Stimulated activated memory B cell treated with anti-CD40 and anti-IgM and Interleukin-4, amounts not matched to agents 10 μg/mL and 1 μg/mL and 100 μg/mL, for 72 hours (primary cell): Measurements from ENCODE around the gene PALM.
"Not testable (repeated sequence)": the region's sequence is repeated elsewhere in the genome, so short reads cannot be mapped to it uniquely, and the experiment has no call there.

Experiments
- ATAC-seq: fragments of 150-1000 bp; cut with Tn5 transposase; 2 replicates; pipeline ENCODE4 v1.10.0; 2021
- H3K27ac Mint-ChIP-seq: one replicate; pipeline ENCODE4 v1.8.0; 2022; ENCODE audit warnings: mild to moderate bottlenecking, mixed read lengths
- H3K27me3 Mint-ChIP-seq: one replicate; pipeline ENCODE4 v1.8.0; 2022; ENCODE audit warnings: mixed read lengths
- H3K36me3 Mint-ChIP-seq: one replicate; pipeline ENCODE4 v1.8.0; 2022; ENCODE audit warnings: mixed read lengths
- H3K4me1 Mint-ChIP-seq: one replicate; pipeline ENCODE4 v1.8.0; 2022; ENCODE audit warnings: mixed read lengths
- H3K4me3 Mint-ChIP-seq: one replicate; pipeline ENCODE4 v1.8.0; 2022; ENCODE audit warnings: mild to moderate bottlenecking, moderate library complexity, mixed read lengths
- H3K9me3 Mint-ChIP-seq: one replicate; pipeline ENCODE4 v1.8.0; 2022; ENCODE audit warnings: mixed read lengths

Gene PALM

DNA sequence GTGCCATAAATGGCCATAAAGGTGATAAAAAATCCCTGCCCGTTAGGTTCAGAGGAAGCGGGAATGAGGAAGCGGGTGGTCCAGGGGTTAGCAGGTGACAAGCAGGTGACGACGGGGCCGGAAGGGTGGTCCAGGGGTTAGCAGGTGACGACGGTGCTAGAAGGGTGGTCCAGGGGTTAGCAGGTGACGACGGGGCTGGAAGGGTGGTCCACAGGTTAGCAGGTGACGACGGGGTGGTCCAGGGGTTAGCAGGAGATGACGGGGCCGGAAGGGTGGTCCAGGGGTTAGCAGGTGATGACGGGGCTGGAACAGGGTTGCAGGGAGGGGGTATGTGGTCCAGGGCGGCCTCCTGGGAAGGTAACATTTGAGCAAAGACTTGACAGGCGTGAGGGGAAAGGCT lies 19.7 kb upstream of the PALM start:
- ATAC-seq, result no peak
- Mint-ChIP-seq H3K36me3 (no peaks in the 10 kb centered on the region), H3K4me1 (no peaks in the 10 kb centered on the region), H3K4me3 (no peak overlapping the region), H3K27ac (no peak overlapping the region), H3K27me3 (peaks cover 27% of the 10 kb centered on the region), H3K9me3 (no peaks in the 10 kb centered on the region)

DNA sequence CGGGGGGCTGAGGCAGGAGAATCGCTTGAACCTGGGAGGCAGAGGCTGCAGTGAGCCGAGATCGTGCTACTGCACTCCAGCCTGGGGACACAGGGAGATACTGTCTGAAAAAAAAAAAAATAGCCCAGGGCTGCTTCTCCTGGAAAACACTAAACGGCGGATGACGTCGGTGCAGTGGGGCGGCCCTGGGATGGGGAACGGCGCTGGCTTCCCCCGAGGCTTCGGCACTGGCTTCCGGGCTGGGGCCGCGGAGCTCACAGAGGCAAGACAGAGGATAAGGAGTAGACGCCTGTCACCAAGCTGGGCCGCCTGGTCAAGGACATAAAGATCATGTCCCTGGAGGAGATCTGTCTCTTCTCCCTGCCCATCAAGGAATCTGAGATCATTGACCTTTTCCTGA lies 18.5 kb upstream of the PALM start:
- H3K27me3 Mint-ChIP-seq, result peaks cover 36% of the 10 kb centered on the region
- no peak overlapping the region for H3K4me3 Mint-ChIP-seq
- H3K4me1 Mint-ChIP-seq, result no peaks in the 10 kb centered on the region
- H3K36me3 Mint-ChIP-seq, result no peaks in the 10 kb centered on the region
- no peak overlapping the region for H3K27ac Mint-ChIP-seq
- no peaks in the 10 kb centered on the region for H3K9me3 Mint-ChIP-seq
- no peak for ATAC-seq

DNA sequence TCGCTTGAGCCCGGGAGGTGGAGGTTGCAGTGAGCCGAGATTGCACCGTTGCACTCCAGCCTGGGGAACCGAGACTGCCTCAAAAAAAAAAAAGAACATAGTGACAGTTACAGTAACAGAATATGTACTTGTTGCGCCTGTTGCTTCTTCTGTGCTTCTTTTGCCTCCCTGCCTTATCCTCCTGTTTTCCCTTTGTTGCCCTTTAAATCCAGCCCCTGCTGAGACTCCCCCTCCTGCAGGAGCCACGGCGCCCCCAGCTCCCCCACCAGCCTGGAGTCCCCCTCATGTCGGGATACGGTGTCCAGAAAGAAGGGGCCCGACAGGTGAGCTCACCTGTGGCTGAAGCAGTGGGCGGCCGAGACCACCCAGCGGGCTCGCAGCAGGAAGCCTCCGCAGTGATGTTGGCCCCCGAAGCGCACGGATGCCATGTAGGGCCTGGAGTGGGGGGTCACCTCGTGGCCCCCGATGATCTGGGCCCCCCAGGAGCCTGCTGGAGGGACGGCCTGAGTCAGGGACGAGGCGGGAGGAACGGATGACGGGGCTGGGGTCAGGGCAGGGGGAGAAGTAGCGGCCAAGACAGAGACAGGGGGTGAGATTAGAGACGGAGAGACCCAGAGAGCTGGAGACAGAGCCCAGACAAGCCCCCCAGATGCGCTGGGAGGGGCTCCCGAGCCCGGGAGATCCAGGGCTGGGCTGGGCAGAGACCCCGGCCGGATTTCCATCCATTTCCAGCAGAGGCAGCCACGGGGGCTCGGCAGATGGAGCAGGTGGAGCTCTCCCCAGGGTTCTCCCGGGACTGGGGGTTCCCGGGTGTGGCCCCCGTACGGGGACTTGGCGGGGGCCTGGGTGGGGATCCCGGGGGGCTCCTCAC lies 14.0 kb upstream of the PALM start:
- H3K36me3 Mint-ChIP-seq, result no peaks in the 10 kb centered on the region
- no peaks in the 10 kb centered on the region for H3K9me3 Mint-ChIP-seq
- H3K4me1 Mint-ChIP-seq, result no peaks in the 10 kb centered on the region
- H3K27ac Mint-ChIP-seq, result no peak overlapping the region
- H3K27me3 Mint-ChIP-seq, result peaks cover 49% of the 10 kb centered on the region
- no peak overlapping the region for H3K4me3 Mint-ChIP-seq
- ATAC-seq, result no peak

DNA sequence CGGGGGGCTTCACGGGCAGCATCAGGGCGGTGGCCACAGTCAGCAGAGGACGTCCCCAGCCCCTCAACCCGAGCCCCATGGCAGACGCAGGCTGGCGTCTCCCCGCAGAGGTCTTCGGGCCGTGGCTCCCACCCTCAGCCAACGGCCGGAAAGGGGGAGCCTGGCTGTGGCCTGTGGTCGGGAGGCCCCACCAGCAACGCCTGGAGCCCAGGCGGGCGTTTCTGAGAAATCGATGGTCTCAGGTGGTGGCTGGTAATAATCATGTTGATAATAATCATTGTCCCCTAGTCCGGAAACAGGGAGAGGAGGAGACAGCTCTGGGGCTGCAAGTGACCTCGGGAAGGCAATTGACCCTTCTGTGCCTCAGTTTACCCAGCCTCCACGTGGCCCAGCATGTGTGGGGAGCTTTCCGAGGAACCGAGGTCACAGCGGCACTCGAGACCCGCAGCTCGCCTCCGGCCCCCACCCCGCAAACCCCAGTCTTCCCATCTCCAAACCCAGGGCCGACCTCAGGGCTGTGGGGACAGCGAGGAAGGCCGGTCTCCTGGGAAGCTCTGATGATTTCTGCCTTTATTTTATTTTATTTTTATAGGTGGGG lies 13.3 kb upstream of the PALM start, which contains the start of gene PRSS57:
Gene PRSS57 (minus strand): TSS at position 101 of the 598 bp plus-strand sequence. CDS start 22 bp downstream, at position 79.
- H3K9me3 Mint-ChIP-seq, result no peaks in the 10 kb centered on the region
- no peak within 1 kb of the TSS for H3K4me3 Mint-ChIP-seq
- H3K27ac Mint-ChIP-seq, result no peak within 1 kb of the TSS
- ATAC-seq, result peak; percentile 27
- no peaks in the 10 kb centered on the region for H3K4me1 Mint-ChIP-seq
- H3K36me3 Mint-ChIP-seq, result no peaks in the 10 kb centered on the region
- H3K27me3 Mint-ChIP-seq, result peaks cover 49% of the 10 kb centered on the region

DNA sequence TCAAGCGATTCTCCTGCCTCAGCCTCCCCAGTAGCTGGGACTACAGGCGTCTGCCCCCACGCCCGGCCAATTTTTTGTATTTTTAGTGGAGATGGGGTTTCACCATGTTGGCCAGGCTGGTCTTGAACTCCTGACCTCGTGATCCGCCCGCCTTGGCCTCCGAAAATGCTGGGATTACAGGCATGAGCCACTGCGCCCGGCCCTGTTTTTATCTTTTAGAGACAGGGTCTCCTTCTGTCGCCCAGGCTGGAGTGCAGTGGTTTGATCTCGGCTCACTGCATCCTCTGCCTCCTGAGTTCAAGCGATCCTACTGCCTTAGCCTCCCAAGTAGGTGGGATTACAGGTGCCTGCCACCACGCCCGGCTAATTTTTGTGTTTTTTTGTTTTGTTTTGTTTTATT lies 10.2 kb upstream of the PALM start:
- not testable (repeated sequence) for H3K4me1 Mint-ChIP-seq, H3K9me3 Mint-ChIP-seq, H3K27ac Mint-ChIP-seq, H3K36me3 Mint-ChIP-seq, H3K4me3 Mint-ChIP-seq, ATAC-seq
- peaks cover 79% of the 10 kb centered on the region for H3K27me3 Mint-ChIP-seq

DNA sequence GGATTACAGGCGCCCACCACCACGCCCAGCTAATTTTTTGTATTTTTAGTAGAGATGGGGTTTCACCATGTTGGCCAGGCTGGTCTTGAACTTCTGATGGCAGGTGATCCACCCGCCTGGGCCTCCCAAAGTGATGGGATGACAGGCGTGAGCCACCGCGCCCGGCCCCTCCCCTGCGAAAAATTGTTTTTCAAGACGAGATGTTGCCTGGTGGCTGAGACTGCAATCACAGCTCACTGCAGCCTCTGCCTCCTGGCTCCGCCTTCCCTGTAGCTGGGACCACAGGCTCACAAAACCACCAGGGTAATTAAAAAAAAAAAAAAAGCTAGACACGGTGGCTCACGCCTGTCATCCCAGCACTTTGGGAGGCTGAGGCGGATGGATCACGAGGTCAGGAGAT lies 8.8 kb upstream of the PALM start:
- H3K27ac Mint-ChIP-seq, H3K4me3 Mint-ChIP-seq, H3K4me1 Mint-ChIP-seq, ATAC-seq, H3K9me3 Mint-ChIP-seq, H3K36me3 Mint-ChIP-seq: not testable (repeated sequence)
- H3K27me3 Mint-ChIP-seq, result peaks cover 79% of the 10 kb centered on the region

DNA sequence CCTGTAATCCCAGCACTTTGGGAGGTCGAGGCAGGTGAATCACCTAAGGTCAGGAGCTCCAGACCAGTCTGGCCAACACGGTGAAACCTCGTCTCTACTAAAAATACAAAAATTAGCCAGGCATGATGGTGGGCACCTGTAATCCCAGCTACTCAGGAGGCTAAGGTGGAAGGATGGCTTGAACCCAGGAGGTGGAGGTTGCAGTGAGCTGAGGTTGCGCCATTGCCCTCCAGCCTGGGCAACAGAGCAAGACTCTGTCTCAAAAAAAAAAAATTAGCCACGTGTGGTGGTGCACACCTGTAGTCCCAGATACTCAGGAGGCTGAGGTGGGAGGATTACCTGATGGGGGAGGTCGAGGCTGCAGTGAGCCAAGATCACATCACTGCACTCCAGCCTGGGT lies 5.9 kb upstream of the PALM start:
- peak overlapping the region; percentile 5 for H3K4me3 Mint-ChIP-seq

DNA sequence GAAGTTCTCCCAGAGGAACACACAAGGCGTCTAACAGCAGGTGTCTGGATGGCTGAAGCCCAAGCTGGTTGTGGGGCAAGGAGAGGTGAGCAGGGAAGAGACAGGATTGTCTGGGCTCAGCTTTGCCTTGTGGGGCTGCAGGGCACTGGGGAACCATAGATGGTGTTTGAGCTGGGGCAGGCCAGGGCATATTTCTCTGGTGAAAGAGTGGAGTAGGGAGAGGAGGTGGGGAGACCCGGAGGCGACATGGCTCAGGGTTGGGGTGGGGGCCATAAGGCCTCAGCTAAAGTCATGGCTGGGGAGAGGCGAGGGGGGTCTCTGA lies 5.4 kb upstream of the PALM start:
- Mint-ChIP-seq H3K4me1 (peaks cover 9% of the 10 kb centered on the region), H3K4me3 (peak overlapping the region; percentile 35), H3K27ac (no peak overlapping the region), H3K9me3 (peaks cover 4% of the 10 kb centered on the region), H3K36me3 (peaks cover 6% of the 10 kb centered on the region), H3K27me3 (peaks cover 72% of the 10 kb centered on the region)
- ATAC-seq, result no peak

More for the DNA sequence above, 5.9 kb upstream of the PALM start:
- H3K9me3 Mint-ChIP-seq, ATAC-seq, H3K27ac Mint-ChIP-seq, H3K4me1 Mint-ChIP-seq, H3K36me3 Mint-ChIP-seq: not testable (repeated sequence)
- peaks cover 72% of the 10 kb centered on the region for H3K27me3 Mint-ChIP-seq

DNA sequence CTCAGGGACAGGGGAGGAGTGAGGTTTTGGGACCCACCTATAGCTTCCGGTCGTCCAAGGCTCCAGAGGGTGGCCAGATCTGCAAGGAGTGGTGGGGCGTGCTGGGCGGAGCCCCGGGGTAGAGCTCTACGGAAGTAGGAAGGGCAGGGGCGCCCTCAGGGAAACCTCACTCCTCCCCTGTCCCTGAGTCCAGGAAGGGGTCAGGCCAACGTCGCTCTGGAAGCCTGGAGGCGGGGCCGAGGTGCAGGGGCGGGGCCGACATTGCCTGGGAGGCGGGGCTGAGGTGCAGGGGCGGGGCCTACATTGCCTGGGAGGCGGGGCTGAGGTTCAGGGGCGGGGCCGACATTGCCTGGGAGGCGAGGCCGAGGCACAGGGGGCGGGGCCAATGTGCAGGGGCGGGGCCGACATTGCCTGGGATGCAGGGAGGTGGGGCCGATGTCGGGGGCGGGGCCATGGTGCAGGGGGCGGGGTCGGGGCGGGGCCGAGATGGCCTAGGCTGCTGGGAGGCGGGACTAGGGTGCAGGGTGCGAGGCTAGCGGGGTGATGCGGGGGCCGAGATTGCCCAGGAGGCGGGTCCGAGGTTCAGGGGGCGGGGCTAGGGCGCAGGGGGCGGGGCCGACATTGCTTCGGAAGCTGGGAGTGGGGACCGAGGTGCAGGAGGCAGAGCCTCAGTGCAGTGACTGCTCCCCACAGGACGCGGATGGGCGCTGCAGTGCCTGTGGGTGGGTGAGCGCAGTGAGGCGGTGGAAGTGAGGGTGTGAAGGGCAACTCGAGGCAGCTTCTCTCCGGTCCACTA lies 4.9 kb upstream of the PALM start:
- Mint-ChIP-seq H3K27ac (no peak overlapping the region), H3K27me3 (peaks cover 68% of the 10 kb centered on the region), H3K36me3 (peaks cover 6% of the 10 kb centered on the region), H3K4me3 (no peak overlapping the region), H3K9me3 (peaks cover 4% of the 10 kb centered on the region), H3K4me1 (peaks cover 9% of the 10 kb centered on the region)
- peak; percentile 59 for ATAC-seq

DNA sequence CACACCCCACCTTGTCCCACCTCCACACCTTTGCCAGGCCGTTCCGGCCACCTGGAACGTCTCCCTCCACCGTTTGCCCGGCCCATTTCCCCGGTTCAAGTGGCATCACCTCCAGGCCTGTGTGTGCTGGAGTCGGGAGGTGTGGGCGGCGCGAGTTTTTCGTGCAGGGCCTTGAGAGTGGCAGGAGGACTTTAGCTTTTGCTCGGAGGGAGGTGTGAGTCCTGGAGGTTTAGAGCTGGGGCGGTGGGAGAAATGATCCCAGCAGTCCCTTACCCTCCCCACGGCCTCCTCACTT lies 4.3 kb upstream of the PALM start:
- Mint-ChIP-seq H3K27ac (no peak overlapping the region), H3K36me3 (peaks cover 6% of the 10 kb centered on the region), H3K27me3 (peaks cover 62% of the 10 kb centered on the region), H3K9me3 (peaks cover 4% of the 10 kb centered on the region), H3K4me3 (no peak overlapping the region), H3K4me1 (peaks cover 9% of the 10 kb centered on the region)
- ATAC-seq, result no peak

DNA sequence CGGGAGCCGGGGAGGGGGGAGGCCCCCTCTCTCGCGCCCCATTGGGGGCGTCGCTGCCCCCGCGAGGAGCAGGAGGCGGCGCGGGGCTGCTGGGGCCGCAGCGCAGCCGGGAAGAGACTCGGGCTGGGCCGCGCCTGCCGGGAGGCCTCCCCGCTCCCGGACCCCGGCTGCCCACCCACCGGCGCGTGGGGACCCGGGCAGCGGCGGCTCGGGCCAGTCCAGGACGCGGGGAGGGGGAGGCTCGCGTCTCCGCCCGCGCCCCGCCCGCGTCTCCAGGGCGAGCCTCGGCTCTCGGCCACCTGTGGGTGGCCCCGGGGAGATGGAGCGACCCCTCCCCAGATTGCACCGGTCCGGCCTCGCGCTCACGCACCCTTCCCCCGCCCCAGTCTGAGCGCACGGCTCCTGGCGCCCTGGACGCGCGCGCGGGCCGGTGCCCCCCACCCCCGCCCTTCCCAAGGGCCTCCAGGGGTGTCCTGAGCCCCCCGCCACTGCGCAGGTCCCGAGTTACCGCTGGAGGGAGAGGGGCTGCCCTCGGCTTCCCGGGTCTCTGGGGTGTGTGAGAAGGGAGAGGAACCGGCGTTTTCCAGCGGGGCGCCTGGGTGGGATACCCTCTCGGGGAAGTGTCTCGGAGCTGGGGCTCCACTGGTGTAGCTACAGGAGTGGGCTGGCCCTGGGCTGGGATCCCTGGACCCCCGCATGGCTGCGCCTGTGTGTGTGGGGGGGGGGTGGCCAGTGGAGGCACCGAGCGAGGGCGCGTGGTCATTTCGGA lies 645 bp downstream of the PALM start:
- Mint-ChIP-seq H3K36me3 (no peaks in the 10 kb centered on the region), H3K27ac (no peak overlapping the region), H3K9me3 (no peaks in the 10 kb centered on the region), H3K4me3 (no peak overlapping the region), H3K4me1 (no peaks in the 10 kb centered on the region), H3K27me3 (peaks cover 57% of the 10 kb centered on the region)
- peak; percentile 9 for ATAC-seq

DNA sequence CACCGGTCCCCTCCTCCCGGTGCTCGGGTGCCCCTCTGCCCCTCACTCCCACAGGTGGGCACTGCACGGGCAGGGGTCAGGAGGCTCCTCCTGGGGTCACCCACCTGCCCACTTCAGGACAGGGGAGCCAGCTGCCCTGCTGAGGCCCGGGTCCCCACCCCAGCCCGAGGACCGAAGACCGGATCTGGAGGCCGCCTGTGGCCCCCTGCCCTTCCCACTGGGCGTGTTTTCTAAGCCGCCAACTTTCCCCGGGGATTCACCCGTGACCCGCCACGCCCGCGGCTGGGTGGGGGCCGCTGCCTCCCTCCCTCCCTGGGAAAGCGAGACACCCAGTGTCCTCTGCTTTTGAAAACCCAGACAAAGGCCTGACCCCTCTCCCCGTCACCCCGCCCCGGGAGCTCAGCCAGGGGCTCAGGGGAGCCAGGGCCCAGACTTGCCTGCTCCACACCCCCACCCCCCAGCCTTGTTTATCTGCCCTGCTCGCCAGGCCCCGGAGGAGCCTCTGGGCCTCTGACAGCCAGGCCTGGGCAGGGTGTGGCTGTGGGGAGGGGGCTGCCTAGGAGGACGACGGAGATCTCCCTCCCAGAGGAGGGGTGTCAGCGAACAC lies 1.3 kb downstream of the PALM start:
- Mint-ChIP-seq H3K27ac (no peak overlapping the region), H3K36me3 (no peaks in the 10 kb centered on the region), H3K9me3 (no peaks in the 10 kb centered on the region), H3K4me3 (no peak overlapping the region), H3K27me3 (peaks cover 58% of the 10 kb centered on the region), H3K4me1 (no peaks in the 10 kb centered on the region)
- ATAC-seq, result no peak

DNA sequence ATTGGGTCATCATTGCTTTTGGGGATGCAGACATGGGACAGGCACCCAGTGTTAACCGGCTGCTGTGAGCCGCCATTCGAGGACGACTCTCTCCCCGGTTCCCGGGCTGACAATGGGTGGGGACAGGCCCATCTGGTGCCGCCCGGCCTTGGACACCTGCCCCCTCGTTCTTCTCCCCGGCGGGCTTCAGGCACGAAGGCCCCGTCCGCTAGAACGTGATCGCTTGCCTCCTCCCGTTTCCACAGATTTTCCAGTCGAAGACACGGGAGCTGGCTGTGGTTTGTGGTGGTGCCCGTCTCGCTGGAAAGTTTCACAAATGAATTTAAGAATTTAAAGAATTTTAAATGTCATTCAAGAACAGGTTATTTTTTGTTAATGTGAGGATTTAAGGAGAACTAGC lies 2.0 kb downstream of the PALM start:
- no peak for ATAC-seq
- peaks cover 6% of the 10 kb centered on the region for H3K36me3 Mint-ChIP-seq
- H3K4me1 Mint-ChIP-seq, result no peaks in the 10 kb centered on the region
- H3K4me3 Mint-ChIP-seq, result no peak overlapping the region
- H3K27me3 Mint-ChIP-seq, result peaks cover 65% of the 10 kb centered on the region
- no peak overlapping the region for H3K27ac Mint-ChIP-seq
- peaks cover 5% of the 10 kb centered on the region for H3K9me3 Mint-ChIP-seq

DNA sequence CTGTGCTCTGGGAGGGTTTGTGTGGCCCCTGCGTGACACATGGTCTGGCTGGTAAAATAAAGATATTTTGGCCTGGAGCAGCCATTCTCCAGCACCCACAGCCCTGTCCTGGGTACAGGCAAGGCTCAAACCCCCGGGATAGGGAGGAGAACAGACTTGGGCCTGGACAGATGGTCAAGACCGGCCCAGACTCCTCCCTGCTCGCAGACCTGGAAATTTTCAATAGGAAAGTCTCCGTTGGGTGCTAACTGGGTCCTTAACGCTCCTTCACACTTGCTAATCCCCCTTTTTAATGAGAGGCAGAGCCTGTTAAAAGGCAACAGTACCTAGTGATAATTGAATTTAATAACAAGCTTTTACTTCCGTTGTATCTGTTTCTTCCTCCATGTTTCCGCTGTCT lies 2.5 kb downstream of the PALM start:
- H3K27me3 Mint-ChIP-seq, result peaks cover 69% of the 10 kb centered on the region
- H3K4me3 Mint-ChIP-seq, result no peak overlapping the region
- H3K9me3 Mint-ChIP-seq, result peaks cover 6% of the 10 kb centered on the region
- ATAC-seq, result no peak
- H3K27ac Mint-ChIP-seq, result no peak overlapping the region
- H3K36me3 Mint-ChIP-seq, result peaks cover 8% of the 10 kb centered on the region
- H3K4me1 Mint-ChIP-seq, result no peaks in the 10 kb centered on the region

DNA sequence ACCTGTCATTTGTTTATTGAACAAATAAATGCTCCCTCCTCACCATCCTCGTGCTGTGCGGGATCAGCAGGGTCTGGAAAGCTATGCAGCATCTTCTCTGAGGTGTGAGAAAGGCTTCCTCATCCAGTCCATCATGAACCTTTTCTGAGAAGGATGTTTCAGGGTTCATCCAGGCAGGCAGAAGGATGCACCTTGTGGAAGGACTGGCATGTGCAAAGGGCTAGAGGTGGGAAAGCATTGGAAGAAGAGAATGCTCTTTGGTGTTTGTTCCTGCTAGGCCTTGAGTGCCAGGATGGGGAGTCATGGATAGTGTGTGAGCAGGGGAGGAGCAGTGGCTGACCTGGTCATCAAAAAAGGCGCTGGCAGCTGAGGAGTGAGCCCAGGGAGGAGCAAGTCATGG lies 6.6 kb downstream of the PALM start:
- no peak for ATAC-seq
- H3K27ac Mint-ChIP-seq, result no peak overlapping the region
- no peak overlapping the region for H3K4me3 Mint-ChIP-seq
- peaks cover 9% of the 10 kb centered on the region for H3K4me1 Mint-ChIP-seq
- H3K9me3 Mint-ChIP-seq, result peaks cover 6% of the 10 kb centered on the region
- H3K27me3 Mint-ChIP-seq, result peaks cover 74% of the 10 kb centered on the region
- H3K36me3 Mint-ChIP-seq, result peaks cover 8% of the 10 kb centered on the region
